Thyroid gland (tissue), 4 donors: ENCODE data around the gene GRIK4. TPM values are rescaled to one million over a fixed set of nuclear protein-coding genes. Genes with fewer than 3 reads are reported as not detected.

Experiments used
- DNase-seq, 2 donors: peaks; one replicate each; pipeline ENCODE4 v3.0.0-alpha.2; 2019
- H3K27ac ChIP-seq, 3 donors: fragments of 200-600 bp; sonication (generic); 1 replicate in 2 of 3; 2 replicates in 1 of 3; pipeline ENCODE4 v1.5.1; 2016 to 2019; ENCODE audit warnings: mild to moderate bottlenecking in 1 of 3, moderate library complexity in 1 of 3
- H3K27me3 ChIP-seq: fragments of 200-600 bp; sonication (generic); one replicate; pipeline ENCODE4 v1.5.1; 2019
- H3K36me3 ChIP-seq, 2 donors: fragments of 200-600 bp; sonication (generic); one replicate each; pipeline ENCODE4 v1.5.1; 2016 to 2019
- H3K4me1 ChIP-seq, 2 donors: fragments of 200-600 bp; sonication (generic); one replicate each; pipeline ENCODE4 v1.5.1; 2017 to 2019
- H3K4me3 ChIP-seq, 3 donors: fragments of 200-600 bp; sonication (generic); replicated peaks in 1 of 3; 1 replicate in 2 of 3; 2 replicates in 1 of 3; pipeline ENCODE4 v1.5.1; 2016; ENCODE audit warnings: mild to moderate bottlenecking in 1 of 3
- H3K9me3 ChIP-seq: fragments of 200-600 bp; sonication (generic); one replicate; pipeline ENCODE4 v1.5.1; 2017
- CTCF ChIP-seq, 6 experiments: fragments of 200-600 bp in 3 of 6; fragments of 450-650 bp in 3 of 6; sonication (generic) in 3 of 6; IDR thresholded peaks; one replicate each; pipeline ENCODE4 v1.5.1; 2016 to 2019; ENCODE audit warnings: antibody characterized with exemption in 6 of 6, mild to moderate bottlenecking in 2 of 6, inconsistent platforms in 1 of 6, moderate library complexity in 1 of 6
- POLR2A ChIP-seq, 2 donors: fragments of 450-650 bp; IDR thresholded peaks; one replicate each; pipeline ENCODE4 v1.6.1; 2017; ENCODE audit warnings: antibody characterized with exemption in 2 of 2, mild to moderate bottlenecking in 2 of 2, moderate library complexity in 1 of 2
- WGBS, 2 donors: methylation state at CpG; one replicate each; pipeline ENCODE4 v1.1.5; 2017; 5-methylcytosine and 5-hydroxymethylcytosine counted together
- intact Hi-C: fragments of 100-400 bp; cut with DNase I; formaldehyde crosslinking; loops from one replicate; pipeline ENCODE4 v1.15.1; 2023
- total RNA-seq, 4 donors: library from RNA; depleted of rRNA; stranded (reverse); fragments of >200 nt; gene quantifications; one replicate each; pipeline ENCODE4 v1.2.3, GENCODE V29; 2016

Gene GRIK4
- total RNA-seq, 4 donors from 2014 or later = 0.54 to 3.7 (median 0.99) TPM

GRCh38 chr11:120974466-120974865 is 462.9 kb downstream of the GRIK4 start:
- Histone ChIP-seq H3K36me3 (no peaks in the 10 kb centered on the region), H3K27me3 (no peaks in the 10 kb centered on the region), H3K27ac (no peak overlapping the region), H3K9me3 (no peaks in the 10 kb centered on the region), H3K4me3 (no peak overlapping the region), H3K4me1 (no peaks in the 10 kb centered on the region)
- intact Hi-C loops = no loop called here
- no peak for DNase-seq
- 69 to 80% methylated on average over 9 of the region's 9 CpGs for WGBS, 2 donors
- no peak for TF ChIP-seq CTCF (IDR thresholded peaks at IDR 0.05)
- no peak for TF ChIP-seq POLR2A (IDR thresholded peaks at IDR 0.05)

GRCh38 chr11:120974965-120975364 is 463.4 kb downstream of the GRIK4 start:
- 45 to 49% methylated on average over 4 of the region's 4 CpGs for WGBS, 2 donors
- H3K27me3 ChIP-seq = no peaks in the 10 kb centered on the region
- H3K4me3 ChIP-seq = no peak overlapping the region
- DNase-seq = no peak
- no peak for TF ChIP-seq CTCF (IDR thresholded peaks at IDR 0.05)
- no peak for TF ChIP-seq POLR2A (IDR thresholded peaks at IDR 0.05)
- intact Hi-C loops = no loop called here
- no peaks in the 10 kb centered on the region for H3K36me3 ChIP-seq
- H3K4me1 ChIP-seq = no peaks in the 10 kb centered on the region
- no peaks in the 10 kb centered on the region for H3K9me3 ChIP-seq
- H3K27ac ChIP-seq = no peak overlapping the region

GRCh38 chr11:120977266-120978137 is 466.0 kb downstream of the GRIK4 start:
- intact Hi-C loops = no loop called here
- DNase-seq = no peak
- no peaks in the 10 kb centered on the region for H3K27me3 ChIP-seq
- no peaks in the 10 kb centered on the region for H3K9me3 ChIP-seq
- no peaks in the 10 kb centered on the region for H3K4me1 ChIP-seq
- no peak overlapping the region for H3K27ac ChIP-seq
- no peak overlapping the region for H3K4me3 ChIP-seq
- no peak for TF ChIP-seq POLR2A (IDR thresholded peaks at IDR 0.05)
- WGBS, 2 donors = 79 to 82% methylated on average over 10 of the region's 10 CpGs
- H3K36me3 ChIP-seq = no peaks in the 10 kb centered on the region

GRCh38 chr11:120978701-120979100 is 467.2 kb downstream of the GRIK4 start:
- Histone ChIP-seq H3K4me1 (no peaks in the 10 kb centered on the region), H3K27me3 (no peaks in the 10 kb centered on the region), H3K4me3 (no peak overlapping the region), H3K9me3 (no peaks in the 10 kb centered on the region), H3K27ac (no peak overlapping the region), H3K36me3 (no peaks in the 10 kb centered on the region)
- DNase-seq = no peak
- no peak for TF ChIP-seq CTCF (IDR thresholded peaks at IDR 0.05)
- TF ChIP-seq POLR2A (IDR thresholded peaks at IDR 0.05) = no peak
- intact Hi-C loops = no loop called here
- 77 to 86% methylated on average over 3 of the region's 3 CpGs for WGBS, 2 donors

GRCh38 chr11:120985718-120986569 is 474.4 kb downstream of the GRIK4 start:
- H3K4me1 ChIP-seq = peaks cover 3 to 9% of the 10 kb centered on the region in 2 donors
- no peak for TF ChIP-seq POLR2A (IDR thresholded peaks at IDR 0.05)
- TF ChIP-seq CTCF (IDR thresholded peaks at IDR 0.05) = peak in 3 of 6 experiments; percentile 25 to 41 (median 29)
- H3K27me3 ChIP-seq = no peaks in the 10 kb centered on the region
- H3K9me3 ChIP-seq = no peaks in the 10 kb centered on the region
- intact Hi-C loops = no loop called here
- no peaks in the 10 kb centered on the region for H3K36me3 ChIP-seq
- H3K4me3 ChIP-seq = peak overlapping the region in 2 of 3 donors; percentile 39
- WGBS, 2 donors = 7 to 18% methylated on average over 14 to 18 of the region's 72 CpGs
- no peak overlapping the region for H3K27ac ChIP-seq
- peak; percentile 49 to 53 for DNase-seq
